SK-N-SH (cell line): Measurements from ENCODE around the gene UNC79. TPM values are rescaled to one million over a fixed set of nuclear protein-coding genes. Genes with fewer than 3 reads are reported as not detected.

Source experiments
- CTCF ChIA-PET: fragments of 300-600, 350-600 bp; formaldehyde crosslinking; extraction: SDS; loops from one replicate; lab custom pipeline; 2021; lab: Yijun Ruan, JAX
- POLR2A ChIA-PET: fragments of 350-600 bp; sonication (Branson Sonifier 250); formaldehyde crosslinking; extraction: SDS; loops from one replicate; lab custom pipeline; 2020; ENCODE audit warnings: antibody characterized with exemption, inconsistent platforms; lab: Yijun Ruan, JAX
- DNase-seq: peaks from one replicate; pipeline ENCODE4 v3.0.0; 2012
- H2AFZ ChIP-seq: fragments of 200-600 bp; sonication (generic); 2 replicates; pipeline ENCODE4 v1.8.1; 2016; ENCODE audit warnings: antibody characterized with exemption, mild to moderate bottlenecking, low read depth
- H3F3A ChIP-seq: fragments of 200-600 bp; sonication (generic); replicated peaks from 2 replicates; pipeline ENCODE3; 2016; ENCODE audit warnings: antibody characterized with exemption, mild to moderate bottlenecking; ENCODE audit not compliant: insufficient read depth
- H3K27ac ChIP-seq, 2 experiments: fragments of 200-500 bp in 1 of 2; fragments of 200-600 bp in 1 of 2; sonication (Bioruptor generic) in 1 of 2; sonication (generic), shearing (Covaris generic) in 1 of 2; 2 replicates each; pipeline versions ENCODE4 v1.5.1 to v1.6.1; 2014 to 2016; ENCODE audit warnings: low read depth in 2 of 2, inconsistent platforms in 1 of 2, low read length in 1 of 2, mild to moderate bottlenecking in 1 of 2, mixed read lengths in 1 of 2
- H3K27me3 ChIP-seq: fragments of 200-600 bp; sonication (generic), shearing (Covaris generic); 2 replicates; pipeline ENCODE4 v1.6.1; 2016; ENCODE audit warnings: mixed run types; ENCODE audit not compliant: insufficient read depth
- H3K36me3 ChIP-seq, 2 experiments: fragments of 200-500 bp in 1 of 2; fragments of 200-600 bp in 1 of 2; sonication (Bioruptor generic) in 1 of 2; sonication (generic) in 1 of 2; replicated peaks in 1 of 2; 2 replicates each; pipeline versions ENCODE3 to v1.5.1; 2014 to 2016; ENCODE audit warnings: low read length in 1 of 2, mild to moderate bottlenecking in 1 of 2; ENCODE audit not compliant: insufficient read depth in 2 of 2, control insufficient read depth in 1 of 2
- H3K4me1 ChIP-seq, 2 experiments: fragments of 200-500 bp in 1 of 2; fragments of 200-600 bp in 1 of 2; sonication (Bioruptor generic) in 1 of 2; sonication (generic), shearing (Covaris generic) in 1 of 2; 2 replicates each; pipeline versions ENCODE4 v1.5.1 to v1.6.1; 2014 to 2016; ENCODE audit warnings: low read depth in 1 of 2, low read length in 1 of 2, mixed run types in 1 of 2; ENCODE audit not compliant: insufficient read depth in 2 of 2, control insufficient read depth in 1 of 2
- H3K4me2 ChIP-seq: fragments of 200-600 bp; sonication (generic), shearing (Covaris generic); 2 replicates; pipeline ENCODE4 v1.6.1; 2017; ENCODE audit warnings: mixed run types
- H3K4me3 ChIP-seq, 2 experiments: fragments of 200-500 bp in 1 of 2; fragments of 200-600 bp in 1 of 2; sonication (Bioruptor generic) in 1 of 2; sonication (generic), shearing (Covaris generic) in 1 of 2; 2 replicates each; pipeline versions ENCODE4 v1.5.1 to v1.8.1; 2014 to 2016; ENCODE audit warnings: low read depth in 2 of 2, inconsistent platforms in 1 of 2, low read length in 1 of 2, mild to moderate bottlenecking in 1 of 2, mixed read lengths in 1 of 2, moderate library complexity in 1 of 2
- H3K79me2 ChIP-seq: fragments of 200-600 bp; sonication (generic); 2 replicates; pipeline ENCODE4 v1.8.1; 2017; ENCODE audit warnings: mild to moderate bottlenecking; ENCODE audit not compliant: insufficient read depth
- H3K9ac ChIP-seq: fragments of 200-600 bp; sonication (generic); 2 replicates; pipeline ENCODE4 v1.6.1; 2017; ENCODE audit warnings: mixed run types
- H3K9me2 ChIP-seq: fragments of 200-600 bp; sonication (generic); 2 replicates; pipeline ENCODE4 v1.6.1; 2017; ENCODE audit warnings: mixed run types
- H3K9me3 ChIP-seq: fragments of 200-600 bp; sonication (generic); 2 replicates; pipeline ENCODE4 v1.6.1; 2017; ENCODE audit warnings: mixed run types, mild to moderate bottlenecking, moderate library complexity
- H4K20me1 ChIP-seq: fragments of 200-600 bp; sonication (generic); 2 replicates; pipeline ENCODE4 v1.6.1; 2017; ENCODE audit warnings: mild to moderate bottlenecking, mixed run types; ENCODE audit not compliant: insufficient read depth
- ELF1 ChIP-seq: IDR thresholded peaks from 2 replicates; pipeline ENCODE4 v1.4.0; 2012
- FOSL2 ChIP-seq: IDR thresholded peaks from 2 replicates; pipeline ENCODE4 v1.4.0; 2012; ENCODE audit warnings: low read depth, mild to moderate bottlenecking, moderate library complexity, borderline replicate concordance
- GATA2 ChIP-seq: sonication (generic); formaldehyde crosslinking; IDR thresholded peaks from 2 replicates; pipeline ENCODE4 v1.5.0; 2020; ENCODE audit warnings: mild to moderate bottlenecking, missing genetic modification reagents
- MAX ChIP-seq: IDR thresholded peaks from 2 replicates; pipeline ENCODE4 v1.4.0; 2012; ENCODE audit warnings: low read depth
- MEF2A ChIP-seq: IDR thresholded peaks from 2 replicates; pipeline ENCODE4 v1.4.0; 2012; ENCODE audit warnings: low read depth, borderline replicate concordance
- RCOR1 ChIP-seq: fragments of 150-350 bp; IDR thresholded peaks from 2 replicates; pipeline ENCODE4 v1.6.1; 2017; ENCODE audit warnings: antibody characterized with exemption, low read length
- RFX5 ChIP-seq: IDR thresholded peaks from 2 replicates; pipeline ENCODE4 v1.6.1; 2012; ENCODE audit warnings: mild to moderate bottlenecking, improper control_type of control experiment, low read length
- RXRA ChIP-seq: IDR thresholded peaks from 2 replicates; pipeline ENCODE4 v1.4.0; 2012; ENCODE audit warnings: low read depth, mild to moderate bottlenecking, borderline replicate concordance
- SMC3 ChIP-seq: IDR thresholded peaks from 2 replicates; pipeline ENCODE4 v1.6.1; 2012; ENCODE audit warnings: low read depth, low read length, improper control_type of control experiment
- TAF1 ChIP-seq: IDR thresholded peaks from 2 replicates; pipeline ENCODE4 v1.6.1; 2012; ENCODE audit warnings: low read depth, mild to moderate bottlenecking, low read length, moderate library complexity, borderline replicate concordance
- TEAD4 ChIP-seq: IDR thresholded peaks from 2 replicates; pipeline ENCODE4 v1.4.0; 2012; ENCODE audit warnings: mild to moderate bottlenecking, borderline replicate concordance; ENCODE audit not compliant: insufficient read depth
- USF1 ChIP-seq: IDR thresholded peaks from 2 replicates; pipeline ENCODE4 v1.4.0; 2012; ENCODE audit warnings: low read depth, borderline replicate concordance
- WGBS: methylation state at CpG from one replicate; pipeline ENCODE4 v1.1.6; 2017; ENCODE audit warnings: low lambda C conversion rate; 5-methylcytosine and 5-hydroxymethylcytosine counted together
- polyA plus RNA-seq, 3 experiments: library from polyadenylated mRNA; depleted of rRNA; stranded (reverse); fragments of >200 nt; gene quantifications; 2 replicates each; pipeline ENCODE4 v1.2.3, GENCODE V29; 2012

The UNC79 gene
- polyA plus RNA-seq, 1 of the 3 experiments (the other 2 are of a cell fraction), result 0.10 TPM

GRCh38 chr14:93682459-93682858 is 251.7 kb downstream of the UNC79 start:
- Histone ChIP-seq H4K20me1 (no peaks in the 10 kb centered on the region), H3K4me1 (peaks cover 0 to 3% of the 10 kb centered on the region in 2 experiments; a peak in 2 of 4 replicates), H3K9me2 (no peaks in the 10 kb centered on the region), H3K9me3 (0 out of 2 replicates have a peak, but pooled peaks cover 4% of the 10 kb centered on the region), H3F3A (no peaks in the 10 kb centered on the region), H3K27me3 (no peaks in the 10 kb centered on the region), H3K4me2 (no peak overlapping the region), H3K9ac (no peak overlapping the region), H3K27ac (no peak overlapping the region), H3K4me3 (no peak overlapping the region), H3K79me2 (no peaks in the 10 kb centered on the region), H3K36me3 (no peaks in the 10 kb centered on the region), H2AFZ (no peak overlapping the region)
- TF ChIP-seq RFX5 (no peak), MAX (no peak), RXRA (no peak), MEF2A (no peak), TEAD4 (no peak), GATA2 (no peak), TAF1 (no peak), ELF1 (no peak), FOSL2 (no peak), SMC3 (no peak), RCOR1 (no peak)
- POLR2A ChIA-PET, result no interaction called here
- CTCF ChIA-PET, result no interaction called here
- 4% methylated on average over 2 of the region's 2 CpGs for WGBS
- DNase-seq, result no peak

GRCh38 chr14:93683226-93683625 is 252.5 kb downstream of the UNC79 start:
- ChIA-PET CTCF (interaction anchor here (0.7 to 0.8 kb wide), 3 partner anchors 11 to 36 kb away, joined by 3 read pairs; no protein-coding TSS in a partner anchor), POLR2A (no interaction called here)
- no peak overlapping the region for H3K4me2 ChIP-seq
- H4K20me1 ChIP-seq, result no peaks in the 10 kb centered on the region
- H3K36me3 ChIP-seq, result no peaks in the 10 kb centered on the region
- H3K4me1 ChIP-seq, result peaks cover 0 to 3% of the 10 kb centered on the region in 2 experiments; a peak in 2 of 4 replicates
- no peak overlapping the region for H3K4me3 ChIP-seq
- whole genome bisulfite sequencing, result 51% methylated on average over 5 of the region's 5 CpGs
- H3K27me3 ChIP-seq, result no peaks in the 10 kb centered on the region
- H3K79me2 ChIP-seq, result no peaks in the 10 kb centered on the region
- no peak overlapping the region for H2AFZ ChIP-seq
- H3F3A ChIP-seq, result no peaks in the 10 kb centered on the region
- no peaks in the 10 kb centered on the region for H3K9me2 ChIP-seq
- H3K9ac ChIP-seq, result no peak overlapping the region
- H3K9me3 ChIP-seq, result 0 out of 2 replicates have a peak, but pooled peaks cover 4% of the 10 kb centered on the region
- peak; percentile 33 for DNase-seq
- H3K27ac ChIP-seq, result no peak overlapping the region
- TF ChIP-seq GATA2, result no peak
- TF ChIP-seq USF1, result peak; percentile 38; the same call in 1 of the 2 replicates
